HG02970 (cell line): ENCODE measurements around the gene AIG1.
"Not testable (repeated sequence)": the region's sequence is repeated elsewhere in the genome, so short reads cannot be mapped to it uniquely, and the experiment has no call there.

Experiments
- ATAC-seq: cut with Tn5 transposase; IDR thresholded peaks from one replicate; pipeline ENCODE4 v1.9.1; 2021; ENCODE audit warnings: mild to moderate bottlenecking, moderate library complexity, moderate number of reproducible peaks; ENCODE audit not compliant: unreplicated experiment, low FRiP score

AIG1 gene

DNA sequence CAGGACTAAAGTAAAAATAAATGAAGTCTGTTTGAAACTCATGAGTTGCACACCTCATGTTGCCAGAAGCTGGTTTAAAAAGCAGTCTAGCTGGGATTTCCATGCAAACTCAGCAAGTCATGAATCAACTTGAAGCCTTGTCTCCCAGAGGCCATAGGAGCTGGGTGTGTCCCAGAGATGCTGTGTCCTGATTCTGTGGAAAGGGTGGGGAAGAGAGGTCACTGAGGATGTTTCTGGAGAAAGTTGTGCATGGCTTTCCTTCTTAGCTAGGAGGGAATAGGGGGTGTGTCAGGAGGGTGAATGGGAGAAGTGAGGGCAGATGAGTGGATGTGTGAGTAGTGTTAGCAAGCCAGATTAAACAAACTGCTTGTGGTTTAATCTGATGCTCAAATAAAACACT, 278.5 kb downstream of the AIG1 start:
- ATAC-seq, result no peak

DNA sequence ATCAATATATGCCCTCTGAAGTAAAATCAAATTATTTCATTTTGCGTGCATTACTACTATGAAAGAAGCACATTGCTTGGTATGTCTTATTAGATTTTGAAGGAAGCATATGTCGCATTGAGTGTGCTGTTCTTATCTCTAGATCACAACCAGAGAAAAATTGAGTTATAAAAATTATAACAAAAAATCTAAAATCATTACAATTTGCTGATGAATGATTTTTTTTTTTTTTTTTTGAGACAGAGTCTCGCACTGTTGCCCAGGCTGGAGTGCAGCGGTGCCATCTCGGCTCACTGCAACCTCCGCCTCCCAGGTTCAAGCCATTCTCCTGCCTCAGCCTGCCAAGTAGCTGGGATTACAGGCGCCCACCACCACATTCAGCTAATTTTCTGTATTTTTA, 284.8 kb downstream of the AIG1 start:
- not testable (repeated sequence) for ATAC-seq

DNA sequence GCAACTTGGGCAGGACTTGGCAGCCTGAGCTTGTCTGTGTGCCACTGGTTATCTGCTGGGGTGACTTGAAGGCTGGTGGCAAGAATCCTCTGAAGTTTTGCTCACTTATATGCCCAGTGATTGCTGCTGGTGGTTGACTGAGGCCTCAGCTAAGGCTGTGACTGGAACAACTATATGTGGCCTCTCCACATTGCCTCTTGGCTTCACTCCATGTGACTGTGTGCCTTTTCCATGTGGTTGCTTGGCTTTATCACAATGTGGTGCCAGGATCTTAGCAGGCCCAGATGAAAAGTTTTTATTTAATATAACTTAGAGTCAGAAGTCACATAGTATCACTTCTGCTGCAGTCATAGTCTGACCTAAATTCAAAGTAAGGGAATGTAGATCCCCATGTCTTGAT, 285.3 kb downstream of the AIG1 start:
- ATAC-seq, result no peak

DNA sequence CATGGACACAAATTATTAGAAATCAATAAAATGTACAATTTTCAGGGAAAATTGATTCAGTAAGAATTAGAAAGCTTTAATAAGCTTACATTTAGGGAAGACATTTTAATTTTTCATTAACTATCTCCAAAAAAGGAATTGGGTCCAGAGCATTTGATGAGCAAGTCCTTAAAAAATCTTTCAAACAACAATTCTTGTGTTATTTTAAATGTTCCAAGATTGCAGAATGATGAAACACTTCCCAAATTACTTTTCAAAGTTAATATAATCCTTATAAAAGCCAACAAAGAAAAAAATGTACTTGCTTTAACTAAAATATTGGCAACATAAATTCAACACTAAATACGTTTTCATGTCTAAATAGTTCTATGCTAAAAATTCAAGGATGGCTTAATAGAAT, 287.8 kb downstream of the AIG1 start:
- no peak for ATAC-seq

DNA sequence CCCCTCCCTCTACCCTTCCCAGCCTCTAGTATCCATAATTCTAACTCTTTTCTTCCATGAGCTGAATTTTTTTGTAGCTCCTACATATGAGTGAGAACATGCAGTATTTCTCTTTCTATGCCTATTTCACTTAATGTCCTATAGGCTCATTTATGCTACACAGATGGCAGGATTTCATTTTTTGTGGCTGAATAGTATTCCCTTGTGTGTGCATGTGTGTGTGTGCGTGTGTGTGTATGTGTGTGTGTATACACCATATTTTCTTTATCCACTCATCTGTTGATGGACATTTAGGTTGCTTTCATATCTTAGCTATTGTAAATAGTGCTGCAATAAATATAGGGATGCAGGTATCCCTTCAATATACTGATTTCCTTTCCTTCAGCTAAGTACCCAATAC, 288.8 kb downstream of the AIG1 start:
- no peak for ATAC-seq

DNA sequence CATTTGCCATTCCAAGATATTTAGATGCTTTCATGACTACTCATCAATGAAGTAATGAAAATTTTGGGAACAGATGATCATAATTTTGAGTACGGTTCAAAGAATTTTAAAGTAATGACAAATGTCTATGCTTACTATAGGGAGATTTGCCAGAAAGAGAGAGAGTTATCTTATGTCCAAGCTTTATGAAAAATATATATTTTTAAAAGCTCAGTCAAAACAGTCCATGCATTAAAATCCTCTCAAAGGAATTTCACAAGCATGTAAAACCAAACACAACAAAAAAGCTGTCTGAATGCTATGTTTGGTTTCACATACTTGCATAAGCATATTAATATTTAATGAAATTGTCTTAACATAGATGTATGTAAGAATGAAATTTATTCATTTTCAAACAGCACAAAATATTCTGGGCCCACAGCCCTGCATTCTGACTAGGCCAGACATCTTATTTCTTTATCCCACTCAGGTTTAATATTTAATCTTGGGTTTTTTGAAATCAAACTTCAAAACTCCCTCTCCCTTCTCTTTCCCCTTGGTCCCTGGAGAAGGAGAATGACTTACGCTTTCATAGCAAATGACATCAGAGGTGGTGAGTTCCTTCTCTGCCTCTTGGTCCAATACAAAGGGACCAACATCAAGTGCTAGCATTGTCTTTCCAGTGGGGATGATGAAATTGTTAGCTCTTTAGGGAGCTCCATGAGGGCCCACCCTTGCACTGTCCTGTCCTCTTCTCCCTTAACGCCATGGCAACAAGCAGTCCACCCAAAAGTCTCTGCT, 295.6 kb downstream of the AIG1 start:
- no peak for ATAC-seq

DNA sequence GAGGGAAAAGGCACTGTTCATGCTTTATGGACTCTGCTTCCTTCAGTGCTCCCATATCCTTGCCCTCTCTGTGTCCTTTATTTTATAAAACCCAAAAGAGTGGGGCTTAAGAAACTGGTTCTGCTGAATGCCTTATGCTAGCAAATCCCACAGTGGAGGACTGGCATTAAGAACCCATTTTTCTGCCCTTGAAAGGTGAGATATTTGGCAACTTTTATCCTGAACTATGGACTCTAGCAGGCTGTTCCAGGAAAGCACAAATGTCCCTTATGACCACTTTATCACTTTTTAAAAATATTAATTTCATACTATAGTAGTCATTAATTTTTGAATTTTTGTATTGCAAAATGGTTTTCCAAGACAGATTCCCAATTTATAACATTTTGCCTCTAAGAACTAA, 296.5 kb downstream of the AIG1 start:
- ATAC-seq, result no peak

DNA sequence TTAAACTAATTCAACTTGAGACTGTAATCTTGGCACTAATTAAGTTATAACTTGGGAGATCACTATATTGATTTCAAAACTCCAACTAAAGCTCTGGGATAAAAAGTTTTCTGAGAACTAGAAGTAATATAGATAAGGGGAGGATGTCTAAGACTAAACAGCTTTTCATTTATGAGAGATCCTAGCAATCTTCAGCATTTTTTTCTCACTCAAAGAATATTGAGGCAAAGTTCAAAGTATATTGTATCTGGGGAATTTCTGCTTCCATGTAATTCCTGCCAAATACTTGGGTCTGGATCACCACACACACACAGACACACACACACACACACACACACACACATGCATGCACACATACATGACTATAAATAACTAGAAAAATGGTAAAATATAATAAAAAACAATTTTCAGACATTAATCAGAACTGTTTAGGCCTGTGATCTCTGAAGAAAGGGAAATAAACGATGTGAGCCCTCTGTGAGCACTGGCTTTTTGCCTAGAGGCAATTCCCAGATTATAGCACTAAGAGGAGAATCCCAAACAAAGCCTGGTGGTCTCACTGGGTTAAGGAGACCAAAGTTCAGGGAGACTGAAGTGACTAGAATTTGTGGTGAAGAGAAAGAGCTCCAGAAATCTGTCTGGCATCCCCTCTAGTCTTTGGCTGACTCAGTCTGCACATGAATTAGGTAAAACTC, 297.0 kb downstream of the AIG1 start:
- no peak for ATAC-seq

DNA sequence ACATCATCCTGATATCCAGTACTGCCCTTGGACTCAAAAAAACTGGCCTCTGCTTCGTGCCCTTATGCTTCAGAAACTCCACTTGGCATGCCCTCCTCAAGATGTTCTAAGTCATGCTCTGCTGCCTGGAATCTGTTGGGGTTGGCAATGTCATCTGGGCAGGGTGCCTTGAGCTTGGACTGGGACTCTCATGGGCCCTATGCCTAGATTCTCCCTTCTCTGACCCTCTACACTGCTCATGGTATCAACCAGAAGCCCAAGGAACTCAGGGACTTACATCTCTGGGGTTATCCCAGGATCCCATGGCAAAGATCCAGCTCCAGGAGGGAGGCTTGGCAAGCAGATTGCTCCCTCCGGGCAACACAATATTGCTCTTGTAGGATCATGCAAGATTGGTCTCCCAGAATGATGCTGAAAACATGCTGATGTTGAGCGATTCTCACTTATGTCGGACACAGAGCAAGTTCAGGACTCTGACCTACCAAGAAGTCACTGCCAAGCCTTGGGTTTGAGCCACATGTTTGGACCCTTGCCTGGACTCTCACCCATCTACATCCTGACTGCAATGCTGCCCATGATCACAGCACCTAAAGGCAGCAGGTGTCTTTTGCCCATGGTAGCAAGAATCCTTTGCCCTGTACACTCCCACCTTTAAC, 301.0 kb downstream of the AIG1 start:
- no peak for ATAC-seq

DNA sequence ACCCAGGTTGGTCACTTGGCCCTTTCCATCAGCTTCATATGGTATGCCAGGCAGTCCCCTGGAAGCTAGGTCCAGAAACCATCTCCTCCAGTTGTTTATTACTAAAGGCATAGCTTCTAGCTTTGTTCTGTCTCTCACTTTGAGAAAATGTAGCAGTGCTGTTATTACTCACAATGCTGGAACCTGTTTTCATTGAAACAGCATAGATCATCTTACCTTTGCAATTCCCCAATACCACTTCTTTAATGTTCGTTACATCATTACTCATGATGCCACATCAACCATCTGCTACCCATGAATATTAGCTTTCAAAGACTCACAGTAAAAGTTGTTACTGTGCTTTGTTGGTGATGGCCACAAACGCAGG, 301.5 kb downstream of the AIG1 start:
- ATAC-seq, result no peak

DNA sequence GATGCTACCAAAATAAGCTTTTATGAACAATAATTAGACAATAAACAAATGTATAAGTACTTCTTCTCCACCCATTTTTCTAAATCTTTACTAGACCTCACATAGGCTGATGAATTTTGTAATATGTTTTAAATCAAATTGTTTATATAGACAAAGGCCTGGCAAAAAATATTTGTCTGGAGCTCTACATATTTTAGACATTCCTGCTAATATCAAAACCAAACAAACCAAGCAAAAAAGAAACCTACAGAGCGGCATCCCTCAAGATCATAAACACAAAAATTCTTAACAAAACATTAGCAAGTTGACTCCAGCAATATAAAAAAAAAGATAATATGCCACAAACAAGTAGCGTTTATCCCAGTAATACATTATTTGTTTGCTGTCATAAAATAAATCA, 302.6 kb downstream of the AIG1 start:
- ATAC-seq, result no peak

DNA sequence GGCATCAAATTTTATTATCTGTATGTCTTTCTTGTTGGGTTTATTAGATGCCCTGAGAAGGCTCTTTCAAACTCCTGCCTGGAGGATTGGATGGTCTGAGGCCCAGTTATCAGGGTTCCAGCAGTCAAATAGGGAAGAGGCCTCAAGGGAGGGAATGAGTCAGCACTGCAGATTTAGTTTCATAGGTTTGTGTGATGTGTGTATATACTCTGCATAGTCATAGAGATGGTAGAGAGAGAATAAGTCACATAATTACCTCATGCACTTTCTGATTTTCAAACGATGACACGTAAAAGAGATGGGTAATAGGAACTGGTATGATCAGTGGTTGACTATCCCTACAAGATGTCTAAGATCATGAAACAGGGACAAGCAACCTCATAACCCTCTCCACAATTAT, 307.7 kb downstream of the AIG1 start:
- ATAC-seq, result peak; percentile 87

DNA sequence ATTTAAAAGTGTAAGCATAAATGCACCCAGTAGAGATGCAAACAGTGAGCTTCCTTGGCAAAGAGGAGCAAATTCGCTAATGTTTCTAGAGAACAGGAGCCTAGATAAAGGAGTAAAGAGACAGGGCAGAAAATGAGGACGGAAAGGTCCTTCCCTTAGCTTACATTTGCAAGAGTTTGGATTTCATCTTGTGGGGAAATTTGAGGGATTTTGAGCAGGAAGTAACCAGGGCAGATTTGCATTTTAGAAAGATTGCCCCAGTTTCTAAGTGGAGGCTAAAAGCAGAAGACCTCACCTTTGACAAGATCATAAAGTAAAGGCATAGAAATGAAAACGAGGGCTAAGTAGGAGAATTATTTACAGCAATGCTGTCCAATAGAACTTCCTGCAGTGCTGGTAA, 309.3 kb downstream of the AIG1 start:
- no peak for ATAC-seq

DNA sequence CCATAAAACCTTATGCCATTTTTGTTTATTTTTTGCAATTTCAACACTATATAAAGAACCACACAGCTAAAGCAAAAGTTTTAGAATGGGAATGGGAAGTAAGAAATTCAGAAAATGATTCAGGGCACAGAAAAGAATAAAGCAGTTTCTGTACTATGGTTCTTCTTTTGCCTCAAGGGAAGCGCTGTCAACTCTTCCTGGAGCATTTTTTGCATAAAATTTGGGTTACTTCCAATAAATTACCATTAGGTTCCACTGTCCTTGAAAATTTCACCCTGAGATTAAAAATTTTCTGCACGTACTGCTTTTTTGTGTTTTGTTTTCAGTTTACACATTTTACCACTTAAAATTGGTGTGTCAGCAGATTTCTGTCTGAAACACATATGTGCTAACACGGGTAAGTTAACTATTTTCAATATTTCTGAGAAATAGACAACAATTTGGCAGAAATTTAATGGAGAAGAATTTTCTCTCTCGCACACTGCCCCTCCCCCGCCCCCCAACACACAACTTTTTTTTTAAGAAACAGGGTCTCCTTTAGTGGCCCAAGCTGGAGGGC, 310.2 kb downstream of the AIG1 start:
- ATAC-seq, result no peak

DNA sequence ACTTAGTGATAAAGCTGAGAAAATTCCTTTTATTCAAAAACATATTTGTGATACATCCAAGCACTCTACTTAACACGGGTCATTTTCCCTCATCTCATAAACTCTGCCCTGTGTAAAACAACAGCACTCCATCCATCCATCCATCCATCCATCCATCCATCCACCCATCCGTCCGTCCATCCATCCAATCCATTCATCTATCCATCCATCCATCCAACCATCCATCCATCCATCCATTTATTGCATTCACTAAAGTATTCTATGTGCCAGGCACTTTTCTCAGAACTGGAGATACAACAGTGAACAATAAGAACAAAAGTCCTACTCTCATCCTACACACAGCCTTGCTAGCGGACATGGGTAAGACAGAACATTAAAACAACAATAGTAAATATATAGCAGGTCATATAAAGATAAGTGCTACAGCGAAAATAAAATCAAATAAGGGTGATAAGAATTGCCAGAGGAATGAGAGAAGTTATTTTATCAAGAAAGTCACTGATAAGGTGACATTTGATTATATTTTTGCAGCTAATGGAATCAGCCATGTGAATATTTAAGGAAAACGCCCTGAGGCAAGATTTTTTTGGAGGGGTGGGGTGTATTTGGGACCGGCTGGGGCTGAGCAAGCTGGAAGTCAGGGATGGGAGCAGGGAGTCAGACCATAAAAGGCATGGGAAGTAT, 311.7 kb downstream of the AIG1 start:
- ATAC-seq, result no peak

DNA sequence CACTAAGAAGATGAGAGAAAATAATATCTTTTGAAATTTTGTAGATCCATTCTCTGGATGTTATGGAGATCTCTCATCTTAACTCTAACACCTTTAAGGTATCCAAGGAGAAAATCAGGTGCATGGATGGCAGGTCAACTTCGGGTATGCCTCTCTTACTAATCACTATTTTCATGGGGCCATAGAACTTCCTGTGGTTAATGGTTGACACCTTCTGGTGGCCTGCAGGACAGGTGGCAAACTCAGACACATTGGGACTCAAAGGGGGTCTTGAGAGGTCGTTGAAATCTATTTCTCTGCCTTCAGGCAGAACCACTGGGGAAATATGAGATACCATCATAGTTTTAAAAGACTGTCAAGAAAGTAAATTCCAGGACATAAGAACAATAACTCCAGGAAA, 313.3 kb downstream of the AIG1 start:
- no peak for ATAC-seq

DNA sequence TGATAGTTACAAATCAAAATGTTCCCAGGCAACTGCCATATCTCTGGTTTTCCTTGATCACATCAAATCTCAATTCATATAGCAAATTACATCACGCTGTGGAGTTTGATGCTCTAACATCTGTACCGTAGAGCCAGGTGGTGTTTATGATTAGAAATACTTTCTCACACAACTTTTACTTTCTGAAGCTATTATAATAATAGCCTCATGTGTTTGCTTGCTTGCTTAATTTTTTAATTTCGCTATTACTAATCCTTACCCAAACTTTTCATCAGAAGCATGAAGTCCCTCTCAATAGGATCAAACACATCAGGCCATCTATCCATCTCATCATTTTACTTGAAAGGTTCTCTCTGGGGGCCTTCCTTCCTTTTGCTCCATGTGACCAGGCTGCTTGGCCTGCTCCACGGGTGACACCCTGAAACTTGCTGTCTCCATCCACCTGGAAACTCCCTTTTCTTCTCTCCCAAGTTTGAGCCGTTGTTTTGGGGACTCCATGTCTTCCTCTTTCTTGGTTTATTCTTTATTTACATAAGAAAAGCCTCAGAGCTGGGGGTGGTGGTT, 314.4 kb downstream of the AIG1 start:
- ATAC-seq, result no peak

DNA sequence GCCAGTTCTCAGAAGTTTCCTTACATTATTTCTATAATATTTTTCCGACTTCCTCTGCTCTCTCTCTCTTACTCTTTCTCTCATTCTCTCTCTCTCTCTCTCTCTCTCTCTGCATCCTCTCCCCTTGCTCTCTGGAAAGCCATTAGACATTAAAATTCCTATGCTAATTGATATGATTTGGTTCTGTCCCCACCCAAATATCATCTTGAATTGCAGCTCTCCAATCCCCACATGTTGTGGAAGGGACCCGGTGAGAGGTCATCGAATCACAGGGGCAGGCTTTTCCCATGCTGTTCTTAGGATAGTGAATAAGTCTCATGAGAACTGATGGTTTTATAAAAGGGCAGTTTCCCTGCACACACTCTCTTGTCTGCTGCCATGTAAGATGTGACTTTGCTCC, 315.7 kb downstream of the AIG1 start:
- no peak for ATAC-seq

DNA sequence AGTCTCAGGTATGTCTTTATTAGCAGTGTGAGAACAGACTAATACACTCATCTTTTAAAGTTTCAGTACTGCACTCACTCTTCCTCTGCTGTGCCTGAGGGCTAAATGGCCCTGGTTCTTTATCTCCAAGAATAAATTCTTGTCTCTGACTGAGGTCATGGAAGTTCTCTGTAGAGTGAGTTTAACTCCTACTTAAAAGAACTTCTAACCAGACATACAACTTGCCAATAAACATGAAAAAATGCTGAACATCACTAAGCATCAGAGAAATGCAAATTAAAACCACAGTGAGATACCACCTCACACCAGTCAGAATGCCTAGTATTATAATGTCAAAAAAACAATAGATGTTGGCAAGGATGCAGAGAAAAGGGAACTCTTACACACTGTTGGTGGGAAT, 316.2 kb downstream of the AIG1 start:
- ATAC-seq, result no peak

DNA sequence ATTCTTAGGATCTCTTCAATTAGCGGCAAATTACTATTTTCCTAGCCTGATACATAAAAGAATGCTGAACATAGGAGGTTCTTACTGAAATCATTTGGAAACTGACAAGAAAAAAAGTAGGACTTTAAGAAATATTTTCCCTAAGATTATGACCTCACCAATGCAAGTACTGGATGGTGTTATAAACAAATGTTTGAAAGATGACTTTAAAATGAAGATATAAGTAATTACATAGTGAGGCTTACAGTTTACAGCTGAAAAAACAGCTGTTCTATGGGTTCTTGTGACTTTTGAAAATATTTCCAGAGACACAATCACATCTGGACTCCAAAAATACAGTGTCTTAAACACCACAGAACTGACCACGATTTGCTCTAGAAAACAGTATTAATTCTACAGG, 324.9 kb downstream of the AIG1 start:
- ATAC-seq, result no peak

DNA sequence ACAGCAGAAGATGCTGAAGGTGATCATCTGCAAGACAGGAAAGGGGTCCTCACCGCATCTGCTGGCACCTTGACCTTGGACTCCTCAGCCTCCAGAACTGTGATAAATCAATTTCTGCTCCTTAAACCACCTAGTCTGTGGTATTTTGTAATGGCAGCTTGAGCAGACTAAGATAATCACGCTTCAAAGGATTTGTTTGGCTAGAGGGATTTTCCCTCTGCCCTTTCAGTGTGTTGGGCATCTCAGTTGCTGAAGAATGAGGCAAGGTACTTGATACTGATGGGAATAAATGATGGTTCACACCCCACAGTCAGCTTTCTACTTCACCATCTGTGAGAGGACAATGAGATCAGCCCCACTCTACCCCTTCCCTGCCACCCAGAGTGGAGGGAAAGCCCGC, 329.6 kb downstream of the AIG1 start:
- ATAC-seq, result no peak
